ENCODE results near the gene PADI4. TPM values are rescaled to one million over a fixed set of nuclear protein-coding genes. Genes with fewer than 3 reads are reported as not detected.
A peak's percentile ranks its signal among the peaks of the same experiment; 100 is the strongest.

Gene PADI4
- total and polyA plus RNA-seq, 4 donors = 0.11 to 11.2 (median 0.89) TPM; not detected in 1

DNA sequence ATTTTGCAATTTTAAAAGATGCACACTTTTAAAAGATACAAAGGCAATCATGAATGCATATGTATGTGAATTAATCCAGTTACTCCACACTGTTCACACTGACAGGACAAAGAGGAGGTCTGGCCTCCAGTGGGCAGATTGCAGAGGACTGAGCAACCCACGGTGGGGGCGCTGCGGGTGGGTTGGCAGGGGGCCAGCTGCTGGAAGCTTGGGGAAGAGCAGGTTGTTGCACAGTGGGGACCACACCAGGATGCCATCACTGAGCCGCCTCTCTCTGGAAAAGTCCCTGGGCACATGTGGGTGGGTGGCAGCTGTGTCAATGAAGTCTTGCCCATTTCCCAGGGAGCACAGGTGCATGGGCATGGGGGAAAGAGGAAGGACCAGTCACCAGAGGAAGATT is 12.7 kb upstream of the PADI4 start:
- no peak overlapping the region for H3K4me3 ChIP-seq (ENCODE audit: low read depth, low read length)
- no peaks in the 10 kb centered on the region for H3K36me3 ChIP-seq (ENCODE audit: control insufficient read depth, insufficient read depth, low read length)
- no peaks in the 10 kb centered on the region for H3K4me1 ChIP-seq (ENCODE audit: control insufficient read depth, insufficient read depth, low read length)
- DNase-seq (ENCODE audit: low read depth in 4 of 6, low spot score in 6 of 6) = no peak
- H3K27me3 ChIP-seq (ENCODE audit: control insufficient read depth, insufficient read depth, low read length) = no peaks in the 10 kb centered on the region
- 52% methylated on average over 4 of the region's 4 CpGs for WGBS (ENCODE audit: insufficient coverage)
- no peaks in the 10 kb centered on the region for H3K9me3 ChIP-seq (ENCODE audit: control insufficient read depth, insufficient read depth, low read length)
- H3K27ac ChIP-seq (ENCODE audit: low read depth, low read length) = no peak overlapping the region

DNA sequence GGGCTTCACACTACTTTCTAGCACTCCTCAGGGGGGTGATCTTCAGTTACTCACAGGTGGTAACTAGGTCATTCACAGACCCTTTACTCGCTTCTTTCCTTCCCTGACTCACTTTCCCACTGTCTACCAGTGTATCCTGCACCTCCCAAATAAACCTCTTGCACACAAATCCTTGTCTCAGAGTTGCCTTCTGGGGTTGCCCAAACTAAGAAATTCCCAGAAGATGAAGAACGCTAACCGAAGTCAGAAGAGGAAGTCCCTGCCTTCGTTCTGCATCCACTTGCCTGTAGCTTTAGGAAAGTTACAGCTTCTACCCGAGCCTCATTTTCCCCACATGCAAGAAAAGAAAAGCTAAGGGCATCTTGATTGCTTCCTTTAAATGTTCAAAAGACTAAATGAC is 11.9 kb upstream of the PADI4 start:
- no peaks in the 10 kb centered on the region for H3K4me1 ChIP-seq (ENCODE audit: control insufficient read depth, insufficient read depth, low read length)
- no peak overlapping the region for H3K27ac ChIP-seq (ENCODE audit: low read depth, low read length)
- H3K27me3 ChIP-seq (ENCODE audit: control insufficient read depth, insufficient read depth, low read length) = no peaks in the 10 kb centered on the region
- 85% methylated on average over 5 of the region's 5 CpGs for WGBS (ENCODE audit: insufficient coverage)
- H3K36me3 ChIP-seq (ENCODE audit: control insufficient read depth, insufficient read depth, low read length) = no peaks in the 10 kb centered on the region
- H3K4me3 ChIP-seq (ENCODE audit: low read depth, low read length) = no peak overlapping the region
- no peak for DNase-seq (ENCODE audit: low read depth in 4 of 6, low spot score in 6 of 6)
- no peaks in the 10 kb centered on the region for H3K9me3 ChIP-seq (ENCODE audit: control insufficient read depth, insufficient read depth, low read length)

DNA sequence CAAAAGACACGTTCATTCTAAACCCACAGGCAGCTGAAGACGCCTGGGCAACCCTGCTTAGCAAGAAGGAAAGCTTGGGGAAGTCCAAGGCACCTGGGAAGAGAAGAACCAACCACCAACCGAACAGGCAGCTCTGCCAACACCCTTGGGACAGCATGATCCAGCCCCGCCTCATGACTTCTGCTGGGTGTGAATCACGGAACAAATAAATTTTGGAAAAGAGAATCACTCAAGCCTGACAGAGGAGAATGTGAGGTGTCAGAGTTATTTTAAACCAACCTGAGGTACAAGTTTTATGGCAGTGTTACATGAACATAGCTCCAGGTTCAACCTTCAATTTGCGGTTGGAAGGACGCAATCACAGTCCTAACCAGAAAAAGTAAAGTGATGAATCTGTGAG is 10.0 kb upstream of the PADI4 start:
- Histone ChIP-seq H3K36me3 (ENCODE audit: control insufficient read depth, insufficient read depth, low read length) (no peaks in the 10 kb centered on the region), H3K27ac (ENCODE audit: low read depth, low read length) (no peak overlapping the region), H3K4me3 (ENCODE audit: low read depth, low read length) (no peak overlapping the region), H3K9me3 (ENCODE audit: control insufficient read depth, insufficient read depth, low read length) (peaks cover 3% of the 10 kb centered on the region), H3K4me1 (ENCODE audit: control insufficient read depth, insufficient read depth, low read length) (no peaks in the 10 kb centered on the region), H3K27me3 (ENCODE audit: control insufficient read depth, insufficient read depth, low read length) (no peaks in the 10 kb centered on the region)
- DNase-seq (ENCODE audit: low read depth in 4 of 6, low spot score in 6 of 6) = no peak
- 93% methylated on average over 2 of the region's 7 CpGs for WGBS (ENCODE audit: insufficient coverage)

DNA sequence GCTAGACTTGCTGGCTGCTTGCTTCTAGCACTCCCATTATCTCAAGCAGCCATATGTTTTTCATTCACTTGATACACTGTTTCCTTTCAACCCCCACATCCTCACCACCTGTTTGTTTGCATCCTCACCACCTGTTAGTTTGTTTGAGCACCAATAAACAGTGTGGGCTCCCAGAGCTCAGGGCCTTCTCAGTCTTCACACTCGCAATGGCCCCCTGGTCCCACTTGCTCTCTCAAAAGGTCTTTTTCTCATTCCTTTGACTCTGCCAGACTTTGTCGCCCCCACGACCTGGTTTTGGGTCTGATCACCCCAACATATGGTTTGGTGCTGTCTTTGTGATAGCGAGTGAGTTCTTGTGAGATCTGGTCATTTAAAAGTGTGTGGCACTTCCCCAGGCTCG is 6.2 kb upstream of the PADI4 start:
- H3K36me3 ChIP-seq (ENCODE audit: control insufficient read depth, insufficient read depth, low read length) = no peaks in the 10 kb centered on the region
- no peak overlapping the region for H3K4me3 ChIP-seq (ENCODE audit: low read depth, low read length)
- WGBS (ENCODE audit: insufficient coverage) = 90% methylated on average over 5 of the region's 5 CpGs
- DNase-seq (ENCODE audit: low read depth in 4 of 6, low spot score in 6 of 6) = no peak
- peaks cover 3% of the 10 kb centered on the region for H3K9me3 ChIP-seq (ENCODE audit: control insufficient read depth, insufficient read depth, low read length)
- peaks cover 4% of the 10 kb centered on the region for H3K4me1 ChIP-seq (ENCODE audit: control insufficient read depth, insufficient read depth, low read length)
- H3K27me3 ChIP-seq (ENCODE audit: control insufficient read depth, insufficient read depth, low read length) = no peaks in the 10 kb centered on the region
- no peak overlapping the region for H3K27ac ChIP-seq (ENCODE audit: low read depth, low read length)

DNA sequence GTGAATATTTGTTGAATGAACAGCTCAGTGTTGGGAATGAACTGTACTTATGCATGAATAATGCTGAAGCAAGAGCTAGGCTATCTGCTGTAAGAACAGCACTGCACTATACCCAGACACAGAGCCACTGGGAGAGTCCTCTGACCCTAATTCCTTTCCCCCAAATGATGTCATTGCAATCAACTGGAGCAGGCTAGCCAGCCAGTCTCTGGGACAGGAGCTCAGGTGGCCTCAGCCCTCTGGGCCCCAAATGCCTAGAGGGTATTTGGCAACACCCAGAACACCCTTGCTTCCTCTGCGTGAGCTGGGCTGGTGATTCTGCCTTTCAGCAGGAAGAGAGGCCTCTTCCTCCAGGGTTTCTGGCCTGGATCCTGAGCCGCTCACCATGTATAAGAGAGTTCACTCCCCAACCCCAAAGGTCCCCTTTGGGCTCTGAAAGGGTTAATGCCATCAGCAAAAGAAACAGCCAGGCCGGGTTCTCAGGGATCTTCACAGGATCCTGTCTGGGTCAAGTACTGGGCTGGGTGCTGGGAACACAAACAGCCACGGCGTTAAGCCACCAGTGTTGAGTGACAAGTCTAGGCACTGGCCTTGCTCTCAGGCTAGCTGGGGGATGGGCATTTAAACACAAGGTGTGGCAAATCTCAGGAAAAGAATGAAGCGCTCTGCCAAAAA is 3.7 kb upstream of the PADI4 start:
- DNase-seq (ENCODE audit: low read depth in 4 of 6, low spot score in 6 of 6) = peak in 1 of 6 donors; percentile 12
- WGBS (ENCODE audit: insufficient coverage) = 57% methylated on average over 6 of the region's 6 CpGs
- no peaks in the 10 kb centered on the region for H3K27me3 ChIP-seq (ENCODE audit: control insufficient read depth, insufficient read depth, low read length)

DNA sequence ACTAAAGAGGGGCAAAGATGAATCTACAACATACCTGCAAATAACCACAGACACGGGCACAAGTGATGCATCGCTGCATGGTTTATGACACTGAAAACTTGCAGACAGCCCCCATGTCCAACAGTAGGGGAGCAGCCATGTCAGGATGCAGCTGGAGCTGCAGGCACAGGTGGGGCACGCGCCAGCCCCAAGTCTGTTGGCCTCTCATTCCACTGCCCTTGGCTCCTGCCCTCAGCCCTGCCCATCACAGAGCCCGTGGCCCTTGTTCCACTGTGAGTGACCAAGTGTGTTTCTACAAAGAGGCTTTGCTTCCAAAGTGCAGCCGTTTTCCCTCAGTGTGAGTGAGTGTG is 3.2 kb upstream of the PADI4 start:
- no peak overlapping the region for H3K4me3 ChIP-seq (ENCODE audit: low read depth, low read length)
- H3K4me1 ChIP-seq (ENCODE audit: control insufficient read depth, insufficient read depth, low read length) = peaks cover 9% of the 10 kb centered on the region
- WGBS (ENCODE audit: insufficient coverage) = 82% methylated on average over 4 of the region's 6 CpGs
- no peaks in the 10 kb centered on the region for H3K36me3 ChIP-seq (ENCODE audit: control insufficient read depth, insufficient read depth, low read length)
- H3K27ac ChIP-seq (ENCODE audit: low read depth, low read length) = no peak overlapping the region
- no peaks in the 10 kb centered on the region for H3K27me3 ChIP-seq (ENCODE audit: control insufficient read depth, insufficient read depth, low read length)
- no peak for DNase-seq (ENCODE audit: low read depth in 4 of 6, low spot score in 6 of 6)
- H3K9me3 ChIP-seq (ENCODE audit: control insufficient read depth, insufficient read depth, low read length) = peaks cover 3% of the 10 kb centered on the region

More for the DNA sequence above, 3.7 kb upstream of the PADI4 start:
- no peaks in the 10 kb centered on the region for H3K36me3 ChIP-seq (ENCODE audit: control insufficient read depth, insufficient read depth, low read length)
- peaks cover 4% of the 10 kb centered on the region for H3K4me1 ChIP-seq (ENCODE audit: control insufficient read depth, insufficient read depth, low read length)
- no peak overlapping the region for H3K4me3 ChIP-seq (ENCODE audit: low read depth, low read length)
- no peak overlapping the region for H3K27ac ChIP-seq (ENCODE audit: low read depth, low read length)
- H3K9me3 ChIP-seq (ENCODE audit: control insufficient read depth, insufficient read depth, low read length) = peaks cover 3% of the 10 kb centered on the region

DNA sequence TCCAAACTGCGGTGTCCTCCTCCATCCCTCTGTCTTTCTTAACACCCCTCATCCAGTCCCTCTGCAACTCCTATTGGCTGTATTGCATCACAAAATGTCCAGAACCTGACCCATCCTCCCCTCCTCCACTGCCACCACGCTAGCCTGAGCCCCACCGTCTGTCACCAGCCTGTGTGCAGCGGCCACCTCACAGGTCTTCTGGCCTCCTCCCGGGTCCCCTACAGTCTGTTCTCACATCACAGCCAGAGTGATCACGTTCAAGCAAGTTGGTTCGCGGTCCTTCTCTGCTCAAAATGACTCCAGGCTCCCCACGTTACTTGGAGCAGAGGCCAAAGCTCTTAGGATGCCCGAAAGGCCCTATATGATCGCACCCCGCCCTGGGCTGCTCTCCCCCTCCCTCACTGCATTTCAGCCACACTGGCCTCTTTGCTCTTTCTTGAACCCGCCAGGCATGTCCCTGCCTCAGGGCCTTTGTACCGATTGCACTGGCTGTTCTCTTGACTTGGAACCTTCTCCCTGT is 2.4 kb upstream of the PADI4 start:
- Histone ChIP-seq H3K9me3 (ENCODE audit: control insufficient read depth, insufficient read depth, low read length) (peaks cover 3% of the 10 kb centered on the region), H3K27ac (ENCODE audit: low read depth, low read length) (no peak overlapping the region), H3K27me3 (ENCODE audit: control insufficient read depth, insufficient read depth, low read length) (no peaks in the 10 kb centered on the region), H3K4me3 (ENCODE audit: low read depth, low read length) (no peak overlapping the region), H3K36me3 (ENCODE audit: control insufficient read depth, insufficient read depth, low read length) (no peaks in the 10 kb centered on the region), H3K4me1 (ENCODE audit: control insufficient read depth, insufficient read depth, low read length) (peaks cover 9% of the 10 kb centered on the region)
- DNase-seq (ENCODE audit: low read depth in 4 of 6, low spot score in 6 of 6) = no peak
- WGBS (ENCODE audit: insufficient coverage) = 75% methylated on average over 13 of the region's 14 CpGs

DNA sequence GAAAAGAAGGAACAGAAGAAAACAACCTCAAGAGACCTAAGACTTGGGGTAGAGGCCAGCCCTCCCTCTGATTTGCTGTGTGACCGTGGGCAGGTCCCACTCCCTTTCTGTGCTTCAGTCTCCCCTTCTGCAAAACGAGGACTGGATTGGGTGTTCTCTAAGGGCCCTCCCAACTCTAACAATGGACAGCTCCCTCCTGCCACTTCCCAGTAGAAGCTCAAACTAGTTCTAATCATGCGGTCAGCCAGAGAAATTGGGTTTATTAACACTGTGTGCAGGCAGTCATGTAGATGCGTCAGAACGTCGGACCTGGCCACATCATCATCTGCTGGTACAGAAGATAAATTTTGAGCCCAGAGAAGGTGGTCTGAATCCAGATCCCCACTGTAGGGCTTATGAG is 1.6 kb upstream of the PADI4 start:
- H3K4me3 ChIP-seq (ENCODE audit: low read depth, low read length) = no peak overlapping the region
- no peak overlapping the region for H3K27ac ChIP-seq (ENCODE audit: low read depth, low read length)
- H3K4me1 ChIP-seq (ENCODE audit: control insufficient read depth, insufficient read depth, low read length) = peaks cover 9% of the 10 kb centered on the region
- no peaks in the 10 kb centered on the region for H3K36me3 ChIP-seq (ENCODE audit: control insufficient read depth, insufficient read depth, low read length)
- H3K27me3 ChIP-seq (ENCODE audit: control insufficient read depth, insufficient read depth, low read length) = no peaks in the 10 kb centered on the region
- WGBS (ENCODE audit: insufficient coverage) = 76% methylated on average over 6 of the region's 6 CpGs
- H3K9me3 ChIP-seq (ENCODE audit: control insufficient read depth, insufficient read depth, low read length) = peaks cover 3% of the 10 kb centered on the region
- no peak for DNase-seq (ENCODE audit: low read depth in 4 of 6, low spot score in 6 of 6)

DNA sequence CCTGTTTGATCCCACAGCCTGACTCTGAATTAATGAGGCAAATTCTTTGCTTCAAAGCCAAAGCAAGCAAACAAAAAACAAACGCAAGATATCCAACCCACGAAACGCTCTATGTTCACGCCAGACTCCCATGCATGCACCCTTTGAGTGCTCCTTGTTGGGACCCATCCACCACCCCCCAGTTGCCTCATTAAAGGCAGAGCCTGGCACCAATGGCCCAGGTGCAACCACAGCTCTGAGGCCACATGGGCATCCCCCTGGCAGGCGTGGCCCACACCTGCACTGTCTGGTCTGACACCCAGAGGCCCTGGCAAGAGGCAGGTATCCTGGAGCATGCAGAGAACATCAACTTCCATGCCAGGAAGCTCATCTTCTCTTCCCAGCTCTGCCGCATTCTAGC is 1.1 kb upstream of the PADI4 start:
- no peaks in the 10 kb centered on the region for H3K27me3 ChIP-seq (ENCODE audit: control insufficient read depth, insufficient read depth, low read length)

DNA sequence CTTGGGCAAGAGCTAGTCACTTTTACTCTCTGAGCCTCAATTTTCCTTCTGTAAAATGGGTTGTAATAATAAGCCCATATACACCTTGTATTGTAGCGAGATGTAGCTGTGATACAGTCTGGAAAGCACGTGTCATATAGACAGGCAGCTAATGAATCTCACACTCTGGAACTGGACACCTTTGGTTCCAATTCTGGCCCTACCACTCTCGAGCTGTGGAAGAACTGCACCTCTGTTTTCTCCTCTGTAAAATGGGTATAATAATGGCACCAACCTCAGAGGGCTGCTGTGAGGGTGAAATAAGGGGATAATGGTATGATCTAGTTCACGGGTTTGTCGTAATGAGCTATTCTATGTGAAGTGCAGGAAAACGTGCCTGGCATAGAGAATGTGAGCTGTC is 668 bp upstream of the PADI4 start:
- DNase-seq (ENCODE audit: low read depth in 4 of 6, low spot score in 6 of 6) = no peak
- Histone ChIP-seq H3K27ac (ENCODE audit: low read depth, low read length) (no peak overlapping the region), H3K4me1 (ENCODE audit: control insufficient read depth, insufficient read depth, low read length) (peaks cover 9% of the 10 kb centered on the region), H3K9me3 (ENCODE audit: control insufficient read depth, insufficient read depth, low read length) (no peaks in the 10 kb centered on the region), H3K4me3 (ENCODE audit: low read depth, low read length) (no peak overlapping the region), H3K27me3 (ENCODE audit: control insufficient read depth, insufficient read depth, low read length) (no peaks in the 10 kb centered on the region), H3K36me3 (ENCODE audit: control insufficient read depth, insufficient read depth, low read length) (no peaks in the 10 kb centered on the region)
- WGBS (ENCODE audit: insufficient coverage) = 89% methylated on average over 5 of the region's 6 CpGs

More for the DNA sequence above, 1.1 kb upstream of the PADI4 start:
- no peaks in the 10 kb centered on the region for H3K9me3 ChIP-seq (ENCODE audit: control insufficient read depth, insufficient read depth, low read length)
- H3K27ac ChIP-seq (ENCODE audit: low read depth, low read length) = no peak overlapping the region
- H3K36me3 ChIP-seq (ENCODE audit: control insufficient read depth, insufficient read depth, low read length) = no peaks in the 10 kb centered on the region
- H3K4me3 ChIP-seq (ENCODE audit: low read depth, low read length) = no peak overlapping the region
- WGBS (ENCODE audit: insufficient coverage) = 45% methylated on average over 5 of the region's 6 CpGs
- DNase-seq (ENCODE audit: low read depth in 4 of 6, low spot score in 6 of 6) = no peak
- peaks cover 9% of the 10 kb centered on the region for H3K4me1 ChIP-seq (ENCODE audit: control insufficient read depth, insufficient read depth, low read length)

Data from spinal cord (tissue), 10 donors.